Measurements from ENCODE around the gene RNF19B.

DNA sequence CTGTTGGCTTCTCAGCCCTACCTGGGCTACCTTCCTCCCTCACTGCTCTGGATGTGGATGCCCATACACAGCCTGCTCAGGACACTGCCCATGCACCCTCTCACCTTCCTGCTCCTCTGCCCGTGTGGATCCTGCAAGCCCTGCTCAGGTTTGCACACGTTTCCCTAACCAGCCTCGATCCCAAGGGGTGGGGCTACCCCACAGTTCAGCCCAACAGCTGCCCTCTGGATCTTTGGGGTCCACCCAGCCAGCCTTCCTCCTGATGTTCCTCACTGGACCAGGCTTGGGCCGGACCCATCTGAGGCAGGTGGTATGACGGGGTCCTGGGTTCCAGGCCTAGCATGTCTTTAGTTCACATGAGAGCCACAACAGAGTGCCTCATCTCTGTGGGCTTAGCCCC, 68.2 kb downstream of the RNF19B start:
- TF ChIP-seq, protein P1, sequence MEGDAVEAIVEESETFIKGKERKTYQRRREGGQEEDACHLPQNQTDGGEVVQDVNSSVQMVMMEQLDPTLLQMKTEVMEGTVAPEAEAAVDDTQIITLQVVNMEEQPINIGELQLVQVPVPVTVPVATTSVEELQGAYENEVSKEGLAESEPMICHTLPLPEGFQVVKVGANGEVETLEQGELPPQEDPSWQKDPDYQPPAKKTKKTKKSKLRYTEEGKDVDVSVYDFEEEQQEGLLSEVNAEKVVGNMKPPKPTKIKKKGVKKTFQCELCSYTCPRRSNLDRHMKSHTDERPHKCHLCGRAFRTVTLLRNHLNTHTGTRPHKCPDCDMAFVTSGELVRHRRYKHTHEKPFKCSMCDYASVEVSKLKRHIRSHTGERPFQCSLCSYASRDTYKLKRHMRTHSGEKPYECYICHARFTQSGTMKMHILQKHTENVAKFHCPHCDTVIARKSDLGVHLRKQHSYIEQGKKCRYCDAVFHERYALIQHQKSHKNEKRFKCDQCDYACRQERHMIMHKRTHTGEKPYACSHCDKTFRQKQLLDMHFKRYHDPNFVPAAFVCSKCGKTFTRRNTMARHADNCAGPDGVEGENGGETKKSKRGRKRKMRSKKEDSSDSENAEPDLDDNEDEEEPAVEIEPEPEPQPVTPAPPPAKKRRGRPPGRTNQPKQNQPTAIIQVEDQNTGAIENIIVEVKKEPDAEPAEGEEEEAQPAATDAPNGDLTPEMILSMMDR (IDR thresholded peaks at IDR 0.05): no peak
- TF ChIP-seq POLR2A (IDR thresholded peaks at IDR 0.05): no peak
- TF ChIP-seq EP300 (IDR thresholded peaks at IDR 0.05): no peak

Measured in tibial nerve (tissue), 4 donors.